GM21717 (cell line): ENCODE results near the gene CUZD1.
"Not testable (repeated sequence)": the region's sequence is repeated elsewhere in the genome, so short reads cannot be mapped to it uniquely, and the experiment has no call there.

ENCODE experiments used
- ATAC-seq: cut with Tn5 transposase; IDR thresholded peaks from one replicate; pipeline ENCODE4 v1.9.1; 2021; ENCODE audit warnings: mild to moderate bottlenecking, moderate library complexity; ENCODE audit not compliant: unreplicated experiment

The CUZD1 gene

GRCh38 chr10:122845783-122846332 lies at the start of gene CUZD1:
TSS of gene CUZD1 (minus strand) at chr10:122845857. CDS start at chr10:122845843, 14 bp downstream.
- ATAC-seq: no peak

GRCh38 chr10:122894261-122894944 lies 48.7 kb upstream of the CUZD1 start:
- ATAC-seq: no peak

- ATAC-seq: no peak
These were observed 38.5 kb upstream of the CUZD1 start for GRCh38 chr10:122884166-122884565.

GRCh38 chr10:122882766-122883165 lies 37.1 kb upstream of the CUZD1 start:
- no peak for ATAC-seq

- ATAC-seq: peak; percentile 81
These were observed 33.9 kb upstream of the CUZD1 start, which contains the start of gene FAM24B for GRCh38 chr10:122879339-122880273. TSS of gene FAM24B (minus strand) at chr10:122879581. CDS start at chr10:122850515, 29,066 bp downstream.

GRCh38 chr10:122878799-122879338 lies 33.2 kb upstream of the CUZD1 start:
- peak; percentile 10 for ATAC-seq

GRCh38 chr10:122877264-122877663 lies 31.6 kb upstream of the CUZD1 start:
- ATAC-seq: no peak

GRCh38 chr10:122876467-122876855 lies 30.8 kb upstream of the CUZD1 start:
- no peak for ATAC-seq

GRCh38 chr10:122875843-122876466 lies 30.3 kb upstream of the CUZD1 start:
- ATAC-seq: no peak

GRCh38 chr10:122871947-122872346 lies 26.3 kb upstream of the CUZD1 start:
- not testable (repeated sequence) for ATAC-seq

- ATAC-seq: not testable (repeated sequence)
These were observed 23.1 kb upstream of the CUZD1 start for GRCh38 chr10:122868768-122869167.

- not testable (repeated sequence) for ATAC-seq
These were observed 21.3 kb upstream of the CUZD1 start for GRCh38 chr10:122866757-122867482.

- ATAC-seq: no peak
These were observed 19.2 kb upstream of the CUZD1 start for GRCh38 chr10:122864901-122865300.

- ATAC-seq: no peak
These were observed 18.5 kb upstream of the CUZD1 start for GRCh38 chr10:122864194-122864592.

GRCh38 chr10:122863216-122864193 lies 17.8 kb upstream of the CUZD1 start:
- ATAC-seq: no peak

- no peak for ATAC-seq
These were observed 16.1 kb upstream of the CUZD1 start for GRCh38 chr10:122861711-122862161.

GRCh38 chr10:122859527-122859926 lies 13.9 kb upstream of the CUZD1 start:
- ATAC-seq: no peak

- not testable (repeated sequence) for ATAC-seq
These were observed 12.4 kb upstream of the CUZD1 start for GRCh38 chr10:122858042-122858441.

- ATAC-seq: no peak
These were observed 11.2 kb upstream of the CUZD1 start for GRCh38 chr10:122856902-122857301.
